Liver (tissue), 9 donors: Measurements from ENCODE around the gene UBA6. TPM values are rescaled to one million over a fixed set of nuclear protein-coding genes. Genes with fewer than 3 reads are reported as not detected.

Experiments
- DNase-seq: peaks from one replicate; pipeline ENCODE4 v3.0.0-alpha.2; 2017; ENCODE audit warnings: low spot score
- H3K27ac ChIP-seq, 2 donors: one replicate each; pipeline ENCODE4 v1.7.0; 2013; ENCODE audit warnings: inconsistent platforms in 2 of 2, low read length in 2 of 2, control low read depth in 1 of 2, low read depth in 1 of 2, mild to moderate bottlenecking in 1 of 2
- H3K27me3 ChIP-seq, 4 donors: one replicate each; pipeline versions ENCODE4 v1.6.1 to v1.7.0; 2013; ENCODE audit warnings: low read length in 3 of 4, inconsistent platforms in 1 of 4, mild to moderate bottlenecking in 1 of 4, moderate library complexity in 1 of 4; ENCODE audit not compliant: control insufficient read depth in 4 of 4, insufficient read depth in 4 of 4
- H3K36me3 ChIP-seq, 4 donors: one replicate each; pipeline versions ENCODE4 v1.6.1 to v1.7.0; 2013; ENCODE audit warnings: low read length in 3 of 4, mild to moderate bottlenecking in 3 of 4, low read depth in 1 of 4, moderate library complexity in 1 of 4; ENCODE audit not compliant: control insufficient read depth in 4 of 4, insufficient read depth in 3 of 4
- H3K4me1 ChIP-seq, 4 donors: one replicate each; pipeline versions ENCODE4 v1.6.1 to v1.7.0; 2013; ENCODE audit warnings: low read length in 3 of 4, mild to moderate bottlenecking in 3 of 4, moderate library complexity in 1 of 4; ENCODE audit not compliant: control insufficient read depth in 4 of 4, insufficient read depth in 4 of 4
- H3K4me3 ChIP-seq, 3 donors: one replicate each; pipeline versions ENCODE4 v1.6.1 to v1.7.0; 2013; ENCODE audit warnings: low read length in 3 of 3, control low read depth in 1 of 3, low read depth in 1 of 3, mild to moderate bottlenecking in 1 of 3
- H3K9ac ChIP-seq, 2 donors: one replicate each; pipeline ENCODE4 v1.7.0; 2013; ENCODE audit warnings: low read length in 2 of 2, mild to moderate bottlenecking in 2 of 2, moderate library complexity in 2 of 2, control low read depth in 1 of 2, low read depth in 1 of 2
- H3K9me3 ChIP-seq, 4 donors: one replicate each; pipeline versions ENCODE4 v1.6.1 to v1.7.0; 2013; ENCODE audit warnings: low read length in 3 of 4; ENCODE audit not compliant: control insufficient read depth in 4 of 4
- FOXA1 ChIP-seq: IDR thresholded peaks from 2 replicates; pipeline ENCODE4 v1.6.1; 2016; ENCODE audit warnings: antibody characterized with exemption
- FOXA2 ChIP-seq: IDR thresholded peaks from 2 replicates; pipeline ENCODE4 v1.6.1; 2016; ENCODE audit warnings: antibody characterized with exemption
- GABPA ChIP-seq, 2 donors: IDR thresholded peaks in 1 of 2; conservative IDR thresholded peaks in 1 of 2; 2 replicates each; pipeline ENCODE4 v1.6.1; 2016; ENCODE audit warnings: antibody characterized with exemption in 2 of 2, mild to moderate bottlenecking in 1 of 2, moderate library complexity in 1 of 2
- HNF4G ChIP-seq: IDR thresholded peaks from 2 replicates; pipeline ENCODE4 v1.6.1; 2016; ENCODE audit warnings: antibody characterized with exemption
- RAD21 ChIP-seq, 2 donors: IDR thresholded peaks; 2 replicates each; pipeline ENCODE4 v1.6.1; 2016; ENCODE audit warnings: antibody characterized with exemption in 2 of 2, mild to moderate bottlenecking in 2 of 2
- RXRA ChIP-seq, 2 donors: IDR thresholded peaks; 2 replicates each; pipeline ENCODE4 v1.6.1; 2017 to 2018; ENCODE audit warnings: antibody characterized with exemption in 2 of 2, mild to moderate bottlenecking in 1 of 2
- SP1 ChIP-seq: IDR thresholded peaks from 2 replicates; pipeline ENCODE4 v1.6.1; 2018; ENCODE audit warnings: antibody characterized with exemption, mild to moderate bottlenecking
- TAF1 ChIP-seq: conservative IDR thresholded peaks from 2 replicates; pipeline ENCODE4 v1.6.1; 2016; ENCODE audit warnings: antibody characterized with exemption, mild to moderate bottlenecking
- YY1 ChIP-seq: IDR thresholded peaks from 2 replicates; pipeline ENCODE4 v1.6.1; 2016; ENCODE audit warnings: antibody characterized with exemption, mild to moderate bottlenecking
- WGBS: extraction: QIAGEN DNeasy Blood & Tissue Kit; methylation state at CpG from one replicate; pipeline ENCODE4 v1.1.7; 2013; 5-methylcytosine and 5-hydroxymethylcytosine counted together
- polyA plus RNA-seq, 2 donors: library from polyadenylated mRNA; stranded (reverse) in 1 of 2; unstranded in 1 of 2; fragments of 200-250 nt in 1 of 2; fragments of >200 nt in 1 of 2; fragmentation: Nextera tagmentation in 1 of 2; extraction: Ambion mirVana in 1 of 2; gene quantifications; one replicate each; pipeline versions ENCODE4 v1.2.1 to v1.2.3, GENCODE V29; 2013 to 2015
- total RNA-seq, 2 donors: library from RNA; depleted of rRNA; stranded (reverse); fragments of >200 nt; gene quantifications; one replicate each; pipeline ENCODE4 v1.2.3, GENCODE V29; 2014
- TF ChIP-seq, protein P1 (sequence below): IDR thresholded peaks from 2 replicates; pipeline ENCODE4 v1.6.1; 2016; ENCODE audit warnings: antibody characterized with exemption
- TF ChIP-seq, protein P2 (sequence below): fragments of 150-350 bp; IDR thresholded peaks from 2 replicates; pipeline ENCODE4 v1.5.1; 2017; ENCODE audit warnings: improper control_type of control experiment, low read depth, low read length; ENCODE audit not compliant: missing input control
- TF ChIP-seq, protein P3 (sequence below): IDR thresholded peaks from 2 replicates; pipeline ENCODE4 v1.6.1; 2016; ENCODE audit warnings: antibody characterized with exemption
- TF ChIP-seq, protein P4 (sequence below): IDR thresholded peaks from 2 replicates; pipeline ENCODE4 v1.6.1; 2016; ENCODE audit warnings: antibody characterized with exemption, mild to moderate bottlenecking
- TF ChIP-seq, protein P5 (sequence below): IDR thresholded peaks from 2 replicates; pipeline ENCODE4 v1.6.1; 2016; ENCODE audit warnings: antibody characterized with exemption
- donor health status: healthy.
- donor health status: healthy.
- donor health status: healthy.
- donor health status: healthy.
- donor health status: healthy.

Gene UBA6
- total and polyA plus RNA-seq, 4 donors, result 8.4 to 122 (median 13.7) TPM

DNA sequence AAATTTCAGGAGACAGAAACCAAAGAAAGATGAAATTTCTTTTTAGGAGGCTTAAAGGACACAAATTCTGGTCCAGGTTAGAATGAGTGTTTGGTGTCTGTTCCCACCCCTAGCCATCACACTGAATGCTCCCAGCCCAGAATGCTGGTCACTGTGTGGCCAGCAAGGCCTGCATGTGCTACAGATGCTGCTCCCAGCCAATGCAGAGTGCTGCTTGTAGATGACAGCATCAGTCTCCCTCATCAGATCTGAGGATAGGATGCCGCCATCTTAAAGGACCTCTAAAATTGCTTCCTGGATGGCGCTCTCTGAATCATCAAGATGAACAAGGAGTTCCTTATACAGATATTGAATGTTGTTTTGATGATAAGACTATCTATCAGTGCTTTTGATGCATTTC is 17.9 kb upstream of the UBA6 start:
- H3K27me3 ChIP-seq, result no peaks in the 10 kb centered on the region
- peaks cover 1 to 12% (median 8%) of the 10 kb centered on the region in 4 donors for H3K36me3 ChIP-seq
- WGBS, result over 99% methylated on average over 2 of the region's 2 CpGs
- H3K9me3 ChIP-seq, result no peaks in the 10 kb centered on the region
- no peak overlapping the region for H3K4me3 ChIP-seq
- DNase-seq, result no peak
- H3K4me1 ChIP-seq, result no peaks in the 10 kb centered on the region
- TF ChIP-seq RXRA (IDR thresholded peaks at IDR 0.05) (no peak), HNF4G (no peak), GABPA (IDR thresholded peaks at IDR 0.05 in 1 of 2, conservative IDR thresholded peaks at IDR 0.05 in 1 of 2) (no peak), RAD21 (IDR thresholded peaks at IDR 0.05) (no peak), FOXA1 (no peak), SP1 (no peak), TAF1 (no peak), FOXA2 (no peak)
- TF ChIP-seq, protein P1, sequence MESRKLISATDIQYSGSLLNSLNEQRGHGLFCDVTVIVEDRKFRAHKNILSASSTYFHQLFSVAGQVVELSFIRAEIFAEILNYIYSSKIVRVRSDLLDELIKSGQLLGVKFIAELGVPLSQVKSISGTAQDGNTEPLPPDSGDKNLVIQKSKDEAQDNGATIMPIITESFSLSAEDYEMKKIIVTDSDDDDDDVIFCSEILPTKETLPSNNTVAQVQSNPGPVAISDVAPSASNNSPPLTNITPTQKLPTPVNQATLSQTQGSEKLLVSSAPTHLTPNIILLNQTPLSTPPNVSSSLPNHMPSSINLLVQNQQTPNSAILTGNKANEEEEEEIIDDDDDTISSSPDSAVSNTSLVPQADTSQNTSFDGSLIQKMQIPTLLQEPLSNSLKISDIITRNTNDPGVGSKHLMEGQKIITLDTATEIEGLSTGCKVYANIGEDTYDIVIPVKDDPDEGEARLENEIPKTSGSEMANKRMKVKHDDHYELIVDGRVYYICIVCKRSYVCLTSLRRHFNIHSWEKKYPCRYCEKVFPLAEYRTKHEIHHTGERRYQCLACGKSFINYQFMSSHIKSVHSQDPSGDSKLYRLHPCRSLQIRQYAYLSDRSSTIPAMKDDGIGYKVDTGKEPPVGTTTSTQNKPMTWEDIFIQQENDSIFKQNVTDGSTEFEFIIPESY, result no peak
- TF ChIP-seq, protein P2, sequence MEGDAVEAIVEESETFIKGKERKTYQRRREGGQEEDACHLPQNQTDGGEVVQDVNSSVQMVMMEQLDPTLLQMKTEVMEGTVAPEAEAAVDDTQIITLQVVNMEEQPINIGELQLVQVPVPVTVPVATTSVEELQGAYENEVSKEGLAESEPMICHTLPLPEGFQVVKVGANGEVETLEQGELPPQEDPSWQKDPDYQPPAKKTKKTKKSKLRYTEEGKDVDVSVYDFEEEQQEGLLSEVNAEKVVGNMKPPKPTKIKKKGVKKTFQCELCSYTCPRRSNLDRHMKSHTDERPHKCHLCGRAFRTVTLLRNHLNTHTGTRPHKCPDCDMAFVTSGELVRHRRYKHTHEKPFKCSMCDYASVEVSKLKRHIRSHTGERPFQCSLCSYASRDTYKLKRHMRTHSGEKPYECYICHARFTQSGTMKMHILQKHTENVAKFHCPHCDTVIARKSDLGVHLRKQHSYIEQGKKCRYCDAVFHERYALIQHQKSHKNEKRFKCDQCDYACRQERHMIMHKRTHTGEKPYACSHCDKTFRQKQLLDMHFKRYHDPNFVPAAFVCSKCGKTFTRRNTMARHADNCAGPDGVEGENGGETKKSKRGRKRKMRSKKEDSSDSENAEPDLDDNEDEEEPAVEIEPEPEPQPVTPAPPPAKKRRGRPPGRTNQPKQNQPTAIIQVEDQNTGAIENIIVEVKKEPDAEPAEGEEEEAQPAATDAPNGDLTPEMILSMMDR, result no peak
- TF ChIP-seq, protein P3, sequence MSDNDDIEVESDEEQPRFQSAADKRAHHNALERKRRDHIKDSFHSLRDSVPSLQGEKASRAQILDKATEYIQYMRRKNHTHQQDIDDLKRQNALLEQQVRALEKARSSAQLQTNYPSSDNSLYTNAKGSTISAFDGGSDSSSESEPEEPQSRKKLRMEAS, result no peak
- TF ChIP-seq, protein P4, sequence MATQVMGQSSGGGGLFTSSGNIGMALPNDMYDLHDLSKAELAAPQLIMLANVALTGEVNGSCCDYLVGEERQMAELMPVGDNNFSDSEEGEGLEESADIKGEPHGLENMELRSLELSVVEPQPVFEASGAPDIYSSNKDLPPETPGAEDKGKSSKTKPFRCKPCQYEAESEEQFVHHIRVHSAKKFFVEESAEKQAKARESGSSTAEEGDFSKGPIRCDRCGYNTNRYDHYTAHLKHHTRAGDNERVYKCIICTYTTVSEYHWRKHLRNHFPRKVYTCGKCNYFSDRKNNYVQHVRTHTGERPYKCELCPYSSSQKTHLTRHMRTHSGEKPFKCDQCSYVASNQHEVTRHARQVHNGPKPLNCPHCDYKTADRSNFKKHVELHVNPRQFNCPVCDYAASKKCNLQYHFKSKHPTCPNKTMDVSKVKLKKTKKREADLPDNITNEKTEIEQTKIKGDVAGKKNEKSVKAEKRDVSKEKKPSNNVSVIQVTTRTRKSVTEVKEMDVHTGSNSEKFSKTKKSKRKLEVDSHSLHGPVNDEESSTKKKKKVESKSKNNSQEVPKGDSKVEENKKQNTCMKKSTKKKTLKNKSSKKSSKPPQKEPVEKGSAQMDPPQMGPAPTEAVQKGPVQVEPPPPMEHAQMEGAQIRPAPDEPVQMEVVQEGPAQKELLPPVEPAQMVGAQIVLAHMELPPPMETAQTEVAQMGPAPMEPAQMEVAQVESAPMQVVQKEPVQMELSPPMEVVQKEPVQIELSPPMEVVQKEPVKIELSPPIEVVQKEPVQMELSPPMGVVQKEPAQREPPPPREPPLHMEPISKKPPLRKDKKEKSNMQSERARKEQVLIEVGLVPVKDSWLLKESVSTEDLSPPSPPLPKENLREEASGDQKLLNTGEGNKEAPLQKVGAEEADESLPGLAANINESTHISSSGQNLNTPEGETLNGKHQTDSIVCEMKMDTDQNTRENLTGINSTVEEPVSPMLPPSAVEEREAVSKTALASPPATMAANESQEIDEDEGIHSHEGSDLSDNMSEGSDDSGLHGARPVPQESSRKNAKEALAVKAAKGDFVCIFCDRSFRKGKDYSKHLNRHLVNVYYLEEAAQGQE, result no peak
- TF ChIP-seq, protein P5, sequence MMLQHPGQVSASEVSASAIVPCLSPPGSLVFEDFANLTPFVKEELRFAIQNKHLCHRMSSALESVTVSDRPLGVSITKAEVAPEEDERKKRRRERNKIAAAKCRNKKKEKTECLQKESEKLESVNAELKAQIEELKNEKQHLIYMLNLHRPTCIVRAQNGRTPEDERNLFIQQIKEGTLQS, result no peak
- no peak overlapping the region for H3K27ac ChIP-seq
- H3K9ac ChIP-seq, result no peak overlapping the region

DNA sequence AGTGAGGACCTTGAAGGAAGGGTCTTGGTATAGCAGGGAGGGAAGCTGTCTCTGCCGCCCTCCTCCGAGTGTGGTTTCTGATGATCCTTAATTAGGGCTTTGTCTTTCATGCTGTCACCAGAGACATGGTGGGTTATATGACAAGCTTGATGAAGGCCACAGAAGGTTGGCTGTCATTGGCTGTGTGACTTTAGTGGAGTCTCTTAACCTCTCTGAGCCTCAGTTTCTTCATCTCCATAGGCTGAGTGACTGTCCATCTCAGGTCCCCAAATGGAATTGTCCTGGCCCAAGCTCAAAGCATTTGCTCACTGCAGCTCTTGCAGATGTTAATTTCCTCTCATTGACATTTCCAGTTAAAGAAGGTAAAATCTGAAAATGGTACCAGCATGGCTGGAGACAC is 16.6 kb upstream of the UBA6 start:
- WGBS, result 98% methylated on average over 2 of the region's 2 CpGs
- no peak overlapping the region for H3K27ac ChIP-seq
- TF ChIP-seq, protein P2, result no peak
- no peak for TF ChIP-seq YY1
- TF ChIP-seq, protein P4, result no peak
- no peak for DNase-seq
- H3K9me3 ChIP-seq, result no peaks in the 10 kb centered on the region
- no peaks in the 10 kb centered on the region for H3K4me1 ChIP-seq
- no peak overlapping the region for H3K4me3 ChIP-seq
- H3K9ac ChIP-seq, result no peak overlapping the region
- peaks cover 1 to 12% (median 8%) of the 10 kb centered on the region in 4 donors for H3K36me3 ChIP-seq
- no peaks in the 10 kb centered on the region for H3K27me3 ChIP-seq
